HS-27A (cell line): ENCODE data around the gene MC1R.
"Not testable (repeated sequence)": the region's sequence is repeated elsewhere in the genome, so short reads cannot be mapped to it uniquely, and the experiment has no call there.

Experiments
- DNase-seq: peaks from one replicate; pipeline ENCODE4 v3.0.0-alpha.2; 2012; ENCODE audit warnings: low read depth, missing footprints

Gene MC1R

DNA sequence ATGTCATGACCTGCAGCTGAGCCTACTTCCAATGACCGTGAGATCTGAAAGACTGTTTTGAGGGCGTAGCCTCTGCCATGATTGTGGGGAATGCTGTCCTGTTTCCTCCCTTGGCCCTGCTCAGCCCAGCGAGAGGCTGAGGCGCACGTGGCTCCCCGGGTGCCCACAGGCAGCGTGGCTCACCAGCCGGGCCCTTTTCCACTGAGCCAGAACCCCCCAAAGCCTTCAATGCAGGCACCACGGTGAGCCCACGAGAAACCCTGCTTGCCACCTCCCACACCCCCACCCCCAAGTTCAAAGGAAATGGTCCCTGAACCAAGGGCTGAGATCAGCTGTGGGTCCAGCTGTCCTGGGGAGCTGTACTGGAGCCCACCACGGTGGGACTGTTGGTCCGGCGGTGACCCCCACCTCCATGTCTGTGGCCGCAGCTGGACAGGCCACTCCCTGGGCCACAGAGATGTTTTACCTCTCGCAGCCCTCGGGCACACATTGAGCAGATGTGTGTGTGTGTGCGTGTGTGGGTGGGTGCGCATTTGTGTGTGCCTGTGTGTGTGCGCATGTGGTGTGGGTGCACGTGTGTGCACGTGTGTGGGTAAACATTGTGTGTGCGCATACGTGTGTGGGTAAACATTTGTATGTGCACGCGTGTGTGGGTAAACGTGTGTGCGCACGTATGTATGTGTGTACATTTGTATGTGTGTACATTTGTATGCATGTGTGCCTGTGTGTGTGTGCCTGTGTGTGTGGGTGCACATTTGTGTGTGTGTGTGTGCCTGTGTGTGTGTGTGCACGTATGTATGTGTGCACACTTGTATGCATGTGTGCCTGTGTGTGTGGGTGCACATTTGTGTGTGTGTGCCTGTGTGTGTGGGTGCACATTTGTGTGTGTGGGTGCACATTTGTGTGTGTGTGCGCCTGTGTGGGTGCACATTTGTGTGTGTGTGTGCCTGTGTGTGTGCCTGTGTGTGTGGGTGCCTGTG is 5.0 kb upstream of the MC1R start:
- DNase-seq: no peak

DNA sequence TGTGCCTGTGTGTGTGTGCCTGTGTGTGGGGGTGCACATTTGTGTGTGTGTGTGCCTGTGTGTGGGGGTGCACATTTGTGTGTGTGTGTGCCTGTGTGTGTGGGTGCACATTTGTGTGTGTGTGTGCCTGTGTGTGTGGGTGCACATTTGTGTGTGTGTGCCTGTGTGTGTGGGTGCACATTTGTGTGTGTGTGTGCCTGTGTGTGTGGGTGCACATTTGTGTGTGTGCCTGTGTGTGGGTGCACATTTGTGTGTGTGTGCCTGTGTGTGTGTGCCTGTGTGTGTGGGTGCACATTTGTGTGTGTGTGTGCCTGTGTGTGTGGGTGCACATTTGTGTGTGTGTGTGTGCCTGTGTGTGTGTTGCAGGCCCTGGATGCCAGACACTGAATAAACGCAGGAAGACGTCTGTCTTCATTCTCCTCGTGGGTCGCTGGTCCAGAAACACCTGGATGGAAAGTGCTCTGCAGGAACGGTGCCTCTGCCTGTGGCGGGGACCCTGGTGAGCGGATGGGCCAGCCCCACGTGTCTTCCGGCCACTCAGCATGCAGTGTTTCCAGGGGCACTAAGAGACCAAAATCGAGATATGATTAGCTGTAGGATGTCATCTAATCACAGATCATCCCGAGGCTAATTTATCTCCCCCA is 3.9 kb upstream of the MC1R start:
- DNase-seq: not testable (repeated sequence)

GRCh38 chr16:89915303-89916232 is 3.1 kb upstream of the MC1R start:
- no peak for DNase-seq

DNA sequence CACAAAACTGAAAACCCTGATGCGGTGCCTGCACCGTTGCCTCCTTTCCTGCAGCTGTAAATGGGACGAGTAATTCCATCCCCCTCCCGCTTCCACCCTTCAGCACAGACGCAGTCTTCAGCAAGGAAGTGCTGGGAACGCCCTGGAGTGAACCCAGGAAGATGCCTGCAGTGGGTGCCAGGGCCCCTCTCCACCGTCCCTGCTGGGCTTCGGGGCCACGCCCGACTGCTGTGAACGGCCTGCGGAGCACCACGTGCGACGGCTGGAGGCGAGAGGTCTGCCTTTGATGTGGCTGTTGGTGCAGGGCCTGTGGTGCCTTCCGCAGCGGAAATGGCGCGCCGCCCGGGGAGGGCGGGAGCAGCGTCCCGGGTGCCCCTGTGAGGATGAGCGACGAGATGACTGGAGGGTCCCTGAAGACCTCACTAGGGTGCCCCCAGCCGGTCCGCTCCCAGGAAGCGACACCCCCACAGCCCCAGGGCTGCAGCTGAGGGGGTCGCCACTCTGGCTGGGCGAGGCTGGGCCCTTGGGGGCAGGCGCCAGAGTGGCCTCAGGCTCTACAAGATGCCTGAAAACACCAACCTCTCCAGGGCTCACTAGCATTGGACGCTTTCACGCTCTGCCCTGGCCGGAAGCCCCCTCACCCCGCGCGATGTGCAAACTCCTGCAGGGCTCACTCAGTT is 749 bp upstream of the MC1R start:
- peak; percentile 79 for DNase-seq

DNA sequence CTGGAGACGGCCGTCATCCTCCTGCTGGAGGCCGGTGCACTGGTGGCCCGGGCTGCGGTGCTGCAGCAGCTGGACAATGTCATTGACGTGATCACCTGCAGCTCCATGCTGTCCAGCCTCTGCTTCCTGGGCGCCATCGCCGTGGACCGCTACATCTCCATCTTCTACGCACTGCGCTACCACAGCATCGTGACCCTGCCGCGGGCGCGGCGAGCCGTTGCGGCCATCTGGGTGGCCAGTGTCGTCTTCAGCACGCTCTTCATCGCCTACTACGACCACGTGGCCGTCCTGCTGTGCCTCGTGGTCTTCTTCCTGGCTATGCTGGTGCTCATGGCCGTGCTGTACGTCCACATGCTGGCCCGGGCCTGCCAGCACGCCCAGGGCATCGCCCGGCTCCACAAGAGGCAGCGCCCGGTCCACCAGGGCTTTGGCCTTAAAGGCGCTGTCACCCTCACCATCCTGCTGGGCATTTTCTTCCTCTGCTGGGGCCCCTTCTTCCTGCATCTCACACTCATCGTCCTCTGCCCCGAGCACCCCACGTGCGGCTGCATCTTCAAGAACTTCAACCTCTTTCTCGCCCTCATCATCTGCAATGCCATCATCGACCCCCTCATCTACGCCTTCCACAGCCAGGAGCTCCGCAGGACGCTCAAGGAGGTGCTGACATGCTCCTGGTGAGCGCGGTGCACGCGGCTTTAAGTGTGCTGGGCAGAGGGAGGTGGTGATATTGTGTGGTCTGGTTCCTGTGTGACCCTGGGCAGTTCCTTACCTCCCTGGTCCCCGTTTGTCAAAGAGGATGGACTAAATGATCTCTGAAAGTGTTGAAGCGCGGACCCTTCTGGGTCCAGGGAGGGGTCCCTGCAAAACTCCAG is 1.1 kb downstream of the MC1R start:
- no peak for DNase-seq

DNA sequence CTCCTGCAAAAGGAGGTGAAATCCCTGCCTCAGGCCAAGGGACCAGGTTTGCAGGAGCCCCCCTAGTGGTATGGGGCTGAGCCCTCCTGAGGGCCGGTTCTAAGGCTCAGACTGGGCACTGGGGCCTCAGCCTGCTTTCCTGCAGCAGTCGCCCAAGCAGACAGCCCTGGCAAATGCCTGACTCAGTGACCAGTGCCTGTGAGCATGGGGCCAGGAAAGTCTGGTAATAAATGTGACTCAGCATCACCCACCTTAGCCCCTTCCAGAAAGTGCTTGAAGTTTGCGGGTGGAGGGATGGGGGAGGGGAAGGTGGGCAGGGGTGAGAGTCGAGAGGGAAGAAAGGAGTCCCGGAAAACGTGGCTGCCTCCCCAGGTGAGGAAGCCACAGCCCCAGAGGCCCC is 2.1 kb downstream of the MC1R start:
- no peak for DNase-seq

DNA sequence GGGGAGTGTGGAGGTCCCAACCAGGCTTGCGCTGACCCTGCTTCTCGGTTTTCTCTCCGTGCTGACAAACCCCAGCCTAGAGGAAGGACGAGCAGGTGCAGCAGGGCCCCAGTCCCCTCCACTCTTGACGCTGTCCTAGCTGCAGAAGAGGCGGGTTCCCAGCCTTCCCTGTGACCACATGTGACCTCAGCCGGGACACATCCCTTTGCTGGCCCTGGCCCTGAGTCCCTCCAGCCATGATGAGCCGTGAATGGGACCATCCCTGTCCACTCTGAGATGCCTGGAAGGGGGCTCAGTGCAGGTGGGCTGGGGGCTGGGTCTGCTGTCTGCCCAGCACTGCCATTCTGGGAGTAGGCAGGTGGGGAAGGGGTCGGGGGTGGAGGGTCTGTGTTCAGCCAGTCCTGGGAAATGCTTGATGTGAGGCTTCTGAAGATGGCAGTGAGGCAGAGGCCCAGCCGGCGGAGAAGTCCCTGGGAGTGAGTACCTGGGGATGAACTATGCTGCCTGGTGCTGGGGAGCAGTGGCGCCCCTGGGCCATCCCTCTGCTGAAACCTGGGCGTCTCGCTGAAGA is 2.6 kb downstream of the MC1R start:
- no peak for DNase-seq

DNA sequence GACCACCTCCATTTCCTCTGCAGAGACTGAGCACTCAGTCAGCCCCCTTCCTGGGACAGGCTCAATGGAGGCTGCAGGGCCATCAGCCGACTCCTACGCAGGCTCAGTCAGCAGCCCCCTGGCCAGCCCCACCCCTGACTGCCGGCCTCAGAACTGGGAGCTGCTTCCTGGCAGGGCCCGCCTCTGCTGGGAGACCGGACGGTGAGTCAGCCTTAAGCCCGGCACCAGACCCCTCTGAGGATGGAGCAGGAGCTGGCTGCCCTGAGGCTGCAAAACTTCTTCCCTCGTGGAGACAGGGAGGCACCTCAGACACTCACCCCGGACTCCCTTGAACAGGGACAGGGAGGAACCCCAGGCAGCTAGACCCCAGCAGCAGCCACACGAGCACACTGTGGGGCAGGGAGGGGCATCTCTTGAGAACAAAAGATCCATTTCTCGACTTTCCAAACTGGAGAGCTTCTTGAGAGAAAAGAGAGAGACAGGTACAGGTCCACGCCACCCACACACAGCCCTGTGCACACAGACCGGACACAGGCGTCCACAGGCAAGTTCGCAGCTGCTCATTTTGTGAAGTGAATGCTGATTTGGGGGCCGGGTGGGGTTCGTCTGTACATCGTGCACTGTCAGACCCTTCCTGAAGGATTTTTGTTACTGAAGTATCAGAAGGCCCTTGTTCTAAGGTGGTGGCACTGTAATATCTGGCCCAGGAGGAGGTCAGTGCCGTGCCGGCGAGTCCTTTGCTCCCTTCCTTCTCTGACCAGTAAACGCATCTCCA is 3.2 kb downstream of the MC1R start:
- DNase-seq: peak; percentile 84

DNA sequence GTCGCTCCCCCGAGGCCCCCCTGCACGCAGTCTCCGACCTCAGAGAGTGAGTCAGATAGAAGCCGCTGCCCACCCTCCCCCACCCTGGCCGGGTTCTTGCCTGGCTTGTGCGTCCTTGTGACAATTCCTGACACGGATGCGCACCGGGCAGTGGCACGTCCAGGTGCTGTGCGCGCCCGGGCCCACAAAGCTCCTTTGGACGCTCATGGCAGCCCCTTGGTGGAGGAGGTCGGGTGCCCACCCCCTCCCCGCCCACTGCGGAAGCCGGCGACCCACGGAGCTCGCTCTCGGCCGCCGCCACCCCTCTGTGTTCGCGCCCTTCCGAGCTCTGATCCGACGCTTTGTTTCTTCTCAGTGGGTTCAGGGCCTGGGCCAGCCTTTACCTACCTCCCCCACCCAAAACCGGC is 3.8 kb downstream of the MC1R start:
- peak; percentile 88 for DNase-seq

DNA sequence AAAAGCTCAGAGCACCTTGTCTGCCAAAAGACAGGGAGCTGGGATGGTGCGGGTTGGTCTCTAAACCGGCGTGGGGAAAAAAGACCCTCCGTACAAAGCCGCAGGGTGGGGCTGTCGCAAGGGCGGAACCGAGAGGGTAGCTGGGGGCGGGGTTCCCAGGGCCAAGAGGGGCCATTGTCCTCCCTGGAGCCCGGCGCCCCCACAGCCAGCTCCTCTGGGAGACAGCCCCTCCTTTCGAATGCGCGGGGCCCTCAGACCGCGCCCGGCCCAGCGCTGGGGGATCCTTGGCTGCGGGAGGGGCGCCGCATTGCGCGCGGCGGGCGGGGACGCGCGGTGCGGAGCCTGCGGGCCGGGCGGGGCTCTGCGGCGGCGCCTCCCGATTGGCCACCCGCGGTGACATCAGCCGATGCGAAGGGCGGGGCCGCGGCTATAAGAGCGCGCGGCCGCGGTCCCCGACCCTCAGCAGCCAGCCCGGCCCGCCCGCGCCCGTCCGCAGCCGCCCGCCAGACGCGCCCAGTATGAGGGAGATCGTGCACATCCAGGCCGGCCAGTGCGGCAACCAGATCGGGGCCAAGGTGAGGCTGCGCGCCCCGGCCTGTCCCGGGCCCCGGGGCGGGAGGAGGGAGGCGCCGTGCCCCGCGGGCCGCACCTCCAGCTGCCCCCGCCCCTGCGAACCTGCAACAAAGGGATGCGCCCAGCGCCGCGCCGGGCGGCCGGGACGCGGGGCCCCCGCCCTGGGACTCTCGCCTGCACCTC is 4.4 kb downstream of the MC1R start, which contains the start of gene TUBB3:
TSS of gene TUBB3 (plus strand) at position 459 of the 756 bp plus-strand sequence. CDS start at position 519, 60 bp downstream.
- DNase-seq: no peak

DNA sequence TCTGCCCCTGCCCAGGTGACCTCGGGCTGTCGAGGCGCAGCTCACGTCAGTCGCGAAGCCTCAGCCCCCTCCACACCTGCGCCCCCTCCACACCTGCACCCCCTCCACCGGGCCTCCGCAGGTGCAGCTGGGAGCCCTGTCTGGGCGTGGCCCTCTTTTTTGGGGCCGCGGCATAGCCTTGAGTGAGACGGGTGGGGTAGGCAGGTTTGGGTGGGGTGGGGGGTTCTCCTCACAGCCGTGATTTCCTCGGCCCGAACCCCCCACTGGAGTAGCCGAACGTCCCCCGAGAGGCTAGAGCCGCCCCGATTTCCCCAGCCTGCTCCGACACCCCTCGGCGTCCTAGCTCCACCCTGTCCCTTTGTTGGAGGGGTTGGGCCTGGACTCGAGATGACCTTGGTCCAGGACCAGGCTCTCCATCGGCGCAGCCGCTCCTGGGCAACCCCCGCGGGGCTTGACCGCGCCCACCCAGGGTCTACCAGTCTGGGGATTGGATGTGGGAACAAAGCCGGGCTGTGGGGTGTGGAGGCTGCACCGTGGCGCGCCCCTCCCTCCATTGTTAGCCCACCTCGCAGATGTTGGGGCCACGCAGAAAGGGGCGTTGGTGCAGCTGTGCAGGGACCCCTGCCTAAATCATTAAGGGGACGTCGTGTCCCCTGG is 5.1 kb downstream of the MC1R start:
- no peak for DNase-seq

GRCh38 chr16:89924297-89924924 is 5.7 kb downstream of the MC1R start:
- no peak for DNase-seq

- DNase-seq: no peak
These were observed 6.3 kb downstream of the MC1R start for GRCh38 chr16:89924925-89925307.

DNA sequence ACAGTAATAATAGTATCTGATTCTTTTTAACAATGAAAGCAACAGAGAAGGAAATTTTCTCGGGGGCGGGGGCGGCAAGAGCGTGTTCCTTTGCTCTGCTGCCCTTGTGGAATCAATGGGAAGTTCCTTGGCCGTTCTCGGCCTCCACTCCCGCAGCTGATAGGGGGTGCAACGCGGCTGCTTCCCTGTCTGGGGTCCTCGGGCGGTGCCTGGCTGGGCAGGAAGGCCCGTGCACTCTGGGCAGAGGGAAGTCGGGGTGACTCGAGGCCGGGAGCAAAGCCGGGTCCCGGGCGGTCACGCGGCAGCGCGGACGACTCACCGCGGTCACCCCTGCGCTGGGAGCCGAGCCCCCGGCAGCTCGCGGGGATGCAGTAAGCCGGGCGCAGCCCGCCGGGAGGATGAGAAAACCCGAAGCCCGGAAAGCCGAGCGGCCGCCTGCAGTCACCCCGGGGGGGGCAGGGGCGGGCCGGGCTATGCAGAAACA is 7.0 kb downstream of the MC1R start:
- DNase-seq: no peak

DNA sequence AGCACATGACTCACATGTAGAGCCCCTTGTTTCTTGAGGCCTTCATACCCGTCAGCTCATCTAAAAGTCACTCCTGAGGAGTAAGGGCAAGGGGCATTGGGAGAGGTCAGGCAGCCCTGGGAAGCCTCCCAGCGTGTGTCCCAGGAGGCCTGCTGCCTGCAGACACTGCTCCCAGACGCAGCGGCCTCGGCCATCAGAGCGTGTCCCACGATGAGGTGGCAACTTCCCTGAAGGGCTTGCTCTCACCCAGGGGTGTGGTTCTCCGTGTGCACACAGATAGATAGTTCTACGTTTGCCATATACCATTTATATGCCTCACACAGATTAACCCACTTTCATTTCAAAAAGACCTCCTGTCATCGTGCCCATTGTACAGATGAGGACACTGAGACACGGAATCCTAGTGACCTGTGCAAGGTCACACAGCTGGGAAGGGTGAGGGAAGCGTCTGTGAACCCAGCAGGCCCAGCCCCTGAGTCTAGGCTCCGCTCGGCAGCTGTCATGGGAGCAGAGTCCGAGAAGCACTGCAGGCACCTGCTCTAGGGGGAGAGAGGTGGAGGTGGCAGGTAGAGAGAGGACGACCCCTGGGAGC is 12.7 kb downstream of the MC1R start:
- DNase-seq: no peak

DNA sequence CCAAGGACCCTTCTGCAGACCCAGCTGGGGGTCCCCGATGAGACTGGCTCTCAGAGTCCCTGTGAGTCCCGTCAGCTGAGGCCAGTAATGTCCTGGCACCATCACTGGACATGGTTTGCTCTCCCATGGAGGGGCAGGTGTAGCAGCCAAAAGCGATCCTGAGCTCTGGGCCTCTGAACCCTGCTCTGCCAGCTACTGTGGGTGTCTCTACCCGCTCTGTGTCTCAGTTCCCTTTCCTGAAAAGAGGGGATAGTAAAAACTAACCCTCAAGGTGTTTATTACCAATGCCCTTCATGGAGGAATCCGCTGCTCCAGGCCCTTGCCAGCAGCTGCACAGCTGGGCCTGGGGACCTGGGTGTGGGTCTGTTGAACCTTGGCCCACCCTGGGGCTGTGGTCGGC is 13.3 kb downstream of the MC1R start:
- no peak for DNase-seq

DNA sequence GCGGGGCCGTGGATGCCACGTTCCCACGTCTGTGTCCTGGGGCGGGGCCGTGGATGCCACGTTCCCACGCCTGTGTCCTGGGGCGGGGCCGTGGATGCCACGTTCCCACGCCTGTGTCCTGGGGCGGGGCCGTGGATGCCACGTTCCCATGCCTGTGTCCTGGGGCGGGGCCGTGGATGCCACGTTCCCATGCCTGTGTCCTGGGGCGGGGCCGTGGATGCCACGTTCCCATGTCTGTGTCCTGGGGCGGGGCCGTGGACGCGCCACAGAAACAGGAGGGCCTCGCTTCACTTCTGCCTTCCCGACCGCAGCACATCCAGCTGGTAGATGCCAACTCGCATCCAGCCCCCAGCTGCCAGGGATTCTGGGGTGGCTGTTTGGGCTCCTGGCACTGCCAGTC is 15.4 kb downstream of the MC1R start:
- DNase-seq: not testable (repeated sequence)
